ENCODE measurements around the gene OSBPL8. TPM values are rescaled to one million over a fixed set of nuclear protein-coding genes. Genes with fewer than 3 reads are reported as not detected.
A peak's percentile ranks its signal among the peaks of the same experiment; 100 is the strongest.

Gene OSBPL8
- total and polyA plus RNA-seq, 2 of the 8 experiments (the other 6 are each of a cell fraction or from before 2014, with no cell fraction given): 10.9 to 81.1 TPM

DNA sequence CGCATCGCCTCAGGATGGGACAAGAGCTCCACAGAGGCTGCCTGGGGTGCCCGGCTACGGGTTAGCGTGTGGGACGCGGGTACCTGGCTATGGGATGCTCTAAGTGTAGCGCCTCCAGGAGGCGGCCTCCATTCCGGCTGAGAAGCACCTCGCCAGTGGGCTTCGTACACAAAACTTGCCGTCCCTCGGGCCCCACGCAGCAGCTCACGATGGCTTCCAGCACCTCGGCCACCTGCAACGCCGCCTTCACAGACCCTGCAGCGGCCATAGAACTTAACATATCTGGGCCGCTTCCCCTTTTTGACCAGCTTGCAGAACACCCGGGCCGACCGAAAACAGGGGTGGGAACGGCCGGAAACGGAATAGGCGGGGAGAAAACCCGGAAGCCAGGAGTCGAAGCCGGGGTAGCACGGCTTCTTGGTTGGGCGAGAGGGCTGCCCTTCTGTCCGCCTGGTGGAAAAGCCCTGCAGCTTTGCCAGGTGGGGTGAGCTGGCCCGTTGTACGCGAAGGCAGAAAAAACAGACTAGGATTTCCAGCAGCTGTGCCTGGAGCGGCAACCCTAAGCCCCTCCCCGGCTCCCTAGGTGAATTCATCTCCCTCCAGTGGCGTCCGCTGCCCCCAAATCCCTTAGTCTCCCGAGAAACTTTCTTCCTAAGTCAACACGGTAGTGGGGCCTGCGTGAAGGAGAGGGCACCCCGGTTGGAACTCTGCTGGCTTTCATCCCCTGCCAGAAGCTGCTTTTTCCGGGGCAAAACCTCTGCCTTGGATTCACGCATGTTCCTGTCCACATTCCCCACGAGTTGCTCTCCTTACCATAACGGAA is 211.3 kb downstream of the OSBPL8 start, which contains the start of gene BBS10 (continued):
- TF ChIP-seq SIN3A (conservative IDR thresholded peaks at IDR 0.05 in 1 of 2, IDR thresholded peaks at IDR 0.05 in 1 of 2; ENCODE audit: low read depth in 1 of 2, low read length in 2 of 2): peak in 1 of 2 experiments; percentile 57; a peak in 1 of 4 replicates
- no peak for TF ChIP-seq NANOG (IDR thresholded peaks at IDR 0.05; ENCODE audit: insufficient read depth, low read depth, low read length, poor library complexity, severe bottlenecking)
- TF ChIP-seq RNF2 (IDR thresholded peaks at IDR 0.05; ENCODE audit: borderline replicate concordance, low read depth, low read length, missing control alignments, poor library complexity, severe bottlenecking): no peak
- peak; percentile 93 for TF ChIP-seq PHF8 (conservative IDR thresholded peaks at IDR 0.05; ENCODE audit: low read depth, low read length)
- no peak for TF ChIP-seq CBX8 (IDR thresholded peaks at IDR 0.05; ENCODE audit: borderline replicate concordance, low read depth, low read length)
- TF ChIP-seq SIX5 (IDR thresholded peaks at IDR 0.05; ENCODE audit: low read depth, low read length): no peak
- no peak for TF ChIP-seq BCL11A (IDR thresholded peaks at IDR 0.05; ENCODE audit: low read depth in 2 of 2, low read length in 2 of 2)
- TF ChIP-seq CEBPB (IDR thresholded peaks at IDR 0.05; ENCODE audit: low read depth, low read length): no peak
- TF ChIP-seq CHD2 (IDR thresholded peaks at IDR 0.05; ENCODE audit: low read length): peak; percentile 65
- peak; percentile 82 for TF ChIP-seq TAF1 (IDR thresholded peaks at IDR 0.05; ENCODE audit: low read depth, low read length)
- TF ChIP-seq ATF2 (IDR thresholded peaks at IDR 0.05; ENCODE audit: low read length): no peak
- TF ChIP-seq CREB1 (IDR thresholded peaks at IDR 0.05): 0 out of 2 replicates have a peak, but pooled peaks have one; percentile 41
- peak; percentile 82 for TF ChIP-seq SP1 (IDR thresholded peaks at IDR 0.05; ENCODE audit: low read depth, low read length)
- TF ChIP-seq TAF7 (optimal IDR thresholded peaks at IDR 0.05; ENCODE audit: borderline replicate concordance, low read depth, low read length): no peak
- TF ChIP-seq, protein P1, sequence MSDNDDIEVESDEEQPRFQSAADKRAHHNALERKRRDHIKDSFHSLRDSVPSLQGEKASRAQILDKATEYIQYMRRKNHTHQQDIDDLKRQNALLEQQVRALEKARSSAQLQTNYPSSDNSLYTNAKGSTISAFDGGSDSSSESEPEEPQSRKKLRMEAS (IDR thresholded peaks at IDR 0.05): peak; percentile 79
- peak; percentile 93 for TF ChIP-seq GABPA (IDR thresholded peaks at IDR 0.05; ENCODE audit: borderline replicate concordance, insufficient read depth, low read length)
- no peak for TF ChIP-seq SP4 (IDR thresholded peaks at IDR 0.05; ENCODE audit: low read length)

Measured in H1 (cell line).